GM20000 (cell line): Measurements from ENCODE around the gene STOML3.

Experiments
- DNase-seq: peaks from one replicate; pipeline ENCODE4 v3.0.0; 2012; ENCODE audit warnings: low spot score
- TF ChIP-seq, protein P1 (sequence below): IDR thresholded peaks from 2 replicates; pipeline ENCODE4 v1.5.1; 2012; ENCODE audit warnings: mild to moderate bottlenecking, control low read depth; ENCODE audit errors: extremely low read depth, missing control alignments

The STOML3 gene, protein sequence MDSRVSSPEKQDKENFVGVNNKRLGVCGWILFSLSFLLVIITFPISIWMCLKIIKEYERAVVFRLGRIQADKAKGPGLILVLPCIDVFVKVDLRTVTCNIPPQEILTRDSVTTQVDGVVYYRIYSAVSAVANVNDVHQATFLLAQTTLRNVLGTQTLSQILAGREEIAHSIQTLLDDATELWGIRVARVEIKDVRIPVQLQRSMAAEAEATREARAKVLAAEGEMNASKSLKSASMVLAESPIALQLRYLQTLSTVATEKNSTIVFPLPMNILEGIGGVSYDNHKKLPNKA

DNA sequence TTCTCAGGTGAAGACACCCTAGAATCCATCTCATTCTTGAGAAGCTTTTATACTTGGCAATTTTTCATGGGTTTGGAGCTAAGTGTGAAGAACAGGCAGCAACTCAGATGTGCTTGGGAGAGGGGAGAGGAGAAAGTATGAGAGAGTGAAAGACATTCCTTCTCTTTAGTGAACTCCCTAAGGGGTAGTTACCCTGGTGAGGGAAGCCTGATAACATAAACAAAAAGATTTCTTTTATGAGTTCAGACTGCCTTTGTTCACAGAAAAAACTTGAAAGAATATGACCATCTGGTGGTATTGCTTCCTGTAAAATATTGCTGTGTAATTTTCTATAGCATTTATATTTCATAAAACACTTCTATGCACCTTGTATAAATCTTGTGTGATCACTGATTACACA lies at the start of gene STOML3:
TSS of gene STOML3 (minus strand) at position 139 of the 400 bp plus-strand sequence. CDS start at position 29, 110 bp downstream.
- no peak for DNase-seq
- TF ChIP-seq, protein P1, sequence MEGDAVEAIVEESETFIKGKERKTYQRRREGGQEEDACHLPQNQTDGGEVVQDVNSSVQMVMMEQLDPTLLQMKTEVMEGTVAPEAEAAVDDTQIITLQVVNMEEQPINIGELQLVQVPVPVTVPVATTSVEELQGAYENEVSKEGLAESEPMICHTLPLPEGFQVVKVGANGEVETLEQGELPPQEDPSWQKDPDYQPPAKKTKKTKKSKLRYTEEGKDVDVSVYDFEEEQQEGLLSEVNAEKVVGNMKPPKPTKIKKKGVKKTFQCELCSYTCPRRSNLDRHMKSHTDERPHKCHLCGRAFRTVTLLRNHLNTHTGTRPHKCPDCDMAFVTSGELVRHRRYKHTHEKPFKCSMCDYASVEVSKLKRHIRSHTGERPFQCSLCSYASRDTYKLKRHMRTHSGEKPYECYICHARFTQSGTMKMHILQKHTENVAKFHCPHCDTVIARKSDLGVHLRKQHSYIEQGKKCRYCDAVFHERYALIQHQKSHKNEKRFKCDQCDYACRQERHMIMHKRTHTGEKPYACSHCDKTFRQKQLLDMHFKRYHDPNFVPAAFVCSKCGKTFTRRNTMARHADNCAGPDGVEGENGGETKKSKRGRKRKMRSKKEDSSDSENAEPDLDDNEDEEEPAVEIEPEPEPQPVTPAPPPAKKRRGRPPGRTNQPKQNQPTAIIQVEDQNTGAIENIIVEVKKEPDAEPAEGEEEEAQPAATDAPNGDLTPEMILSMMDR, result no peak

DNA sequence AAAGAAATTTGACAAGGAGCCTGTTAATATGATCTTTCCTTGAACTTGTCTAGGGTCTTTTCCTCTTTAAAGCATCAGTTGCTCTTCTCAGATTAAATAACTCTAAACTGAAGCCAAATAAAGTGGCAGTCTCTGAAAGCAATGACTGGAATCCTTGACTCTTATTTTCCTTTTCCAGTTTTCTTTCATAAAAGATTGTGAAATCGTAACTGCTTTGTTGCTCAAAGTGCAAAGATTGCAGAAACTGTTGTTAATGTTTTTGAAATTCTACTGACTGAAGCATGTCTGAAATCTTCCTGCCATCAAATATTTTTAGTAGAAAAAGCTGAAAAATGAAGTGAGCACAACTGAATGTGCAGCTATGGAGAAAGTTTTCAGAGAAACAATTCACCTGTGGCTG lies 49.6 kb upstream of the STOML3 start:
- no peak for DNase-seq
- TF ChIP-seq, protein P1, result no peak

DNA sequence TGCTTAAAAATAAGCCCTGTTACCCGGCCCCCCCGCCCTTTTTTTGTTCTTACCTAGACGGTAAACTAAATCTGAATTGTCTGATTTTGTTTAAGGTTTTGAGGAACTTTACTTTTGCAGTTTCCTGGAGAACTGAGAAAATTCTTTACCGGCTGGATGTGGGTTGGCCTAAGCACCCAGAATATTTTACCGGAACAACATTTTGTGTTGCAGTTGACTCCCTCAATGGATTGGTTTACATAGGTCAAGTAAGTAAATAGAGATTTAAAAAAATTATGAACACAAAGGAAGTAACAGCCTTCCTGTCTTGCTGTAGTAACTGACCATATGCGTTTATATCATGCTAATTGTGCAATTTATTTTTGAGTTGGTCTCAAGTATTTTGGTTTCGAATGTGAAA lies 48.4 kb upstream of the STOML3 start:
- TF ChIP-seq, protein P1, result no peak
- no peak for DNase-seq

DNA sequence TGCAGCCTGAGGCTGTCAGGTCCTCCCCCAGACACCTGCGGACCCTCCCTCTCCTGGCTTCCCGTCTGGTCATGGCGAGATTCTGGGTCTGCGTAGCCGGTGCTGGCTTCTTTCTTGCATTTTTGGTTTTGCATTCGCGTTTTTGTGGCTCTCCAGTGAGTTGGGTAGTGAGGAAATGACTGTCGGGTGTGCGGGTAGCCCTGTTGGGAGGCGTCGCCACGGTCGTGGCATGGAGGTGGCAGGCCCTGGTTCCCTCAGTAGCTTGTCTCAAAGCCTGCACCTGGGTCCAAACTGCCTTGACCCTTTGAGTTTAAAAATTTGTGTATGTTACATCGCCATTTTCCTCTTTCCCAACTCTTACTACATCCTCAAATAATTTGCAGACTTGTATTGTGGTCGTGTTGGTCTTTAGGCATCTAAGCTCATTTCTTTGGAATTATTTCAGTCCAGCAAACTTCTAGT lies 48.0 kb upstream of the STOML3 start:
- TF ChIP-seq, protein P1, result no peak
- peak; percentile 24 for DNase-seq

DNA sequence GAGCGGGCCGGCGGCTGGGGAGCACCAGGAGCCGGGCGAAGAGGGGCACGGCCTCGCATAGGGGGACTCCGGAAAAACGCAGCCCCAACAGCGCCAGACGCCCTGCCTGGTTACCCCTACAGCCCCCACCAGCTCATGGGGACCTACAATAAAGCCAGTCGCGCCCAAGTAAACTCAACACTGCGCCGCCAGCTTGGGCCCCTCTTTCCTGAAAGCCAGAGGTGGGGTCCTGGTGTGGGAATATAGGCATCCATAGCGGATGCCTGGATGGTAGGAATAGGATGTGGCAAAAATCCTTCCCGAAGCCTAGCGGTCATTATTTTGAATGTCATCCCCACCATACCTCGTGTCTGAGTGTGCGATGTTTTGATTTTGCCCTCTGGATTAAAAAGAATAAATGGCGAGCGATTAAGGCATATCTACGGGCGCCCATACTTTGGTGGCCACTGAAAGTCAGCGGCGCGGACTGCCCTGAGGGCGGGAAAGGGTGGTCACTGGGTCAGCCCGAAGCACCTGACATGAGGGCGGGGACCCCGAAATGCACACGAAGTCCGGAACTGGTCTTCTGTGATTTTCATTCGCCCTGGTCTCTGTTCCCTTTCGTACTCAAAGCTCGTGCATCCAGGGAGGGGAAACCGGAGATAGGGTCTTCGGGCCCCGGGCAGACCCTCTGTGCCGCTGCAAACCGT lies 47.4 kb upstream of the STOML3 start, which contains the start of the genes NHLRC3 and PROSER1:
TSS of gene NHLRC3 (plus strand) at position 577 of the 689 bp plus-strand sequence. CDS start 184 bp downstream, outside the sequence.
TSS of gene PROSER1 (minus strand) at position 210 of the 689 bp plus-strand sequence. CDS start 847 bp downstream, outside the sequence.
- TF ChIP-seq, protein P1, result no peak
- peak; percentile 85 for DNase-seq

DNA sequence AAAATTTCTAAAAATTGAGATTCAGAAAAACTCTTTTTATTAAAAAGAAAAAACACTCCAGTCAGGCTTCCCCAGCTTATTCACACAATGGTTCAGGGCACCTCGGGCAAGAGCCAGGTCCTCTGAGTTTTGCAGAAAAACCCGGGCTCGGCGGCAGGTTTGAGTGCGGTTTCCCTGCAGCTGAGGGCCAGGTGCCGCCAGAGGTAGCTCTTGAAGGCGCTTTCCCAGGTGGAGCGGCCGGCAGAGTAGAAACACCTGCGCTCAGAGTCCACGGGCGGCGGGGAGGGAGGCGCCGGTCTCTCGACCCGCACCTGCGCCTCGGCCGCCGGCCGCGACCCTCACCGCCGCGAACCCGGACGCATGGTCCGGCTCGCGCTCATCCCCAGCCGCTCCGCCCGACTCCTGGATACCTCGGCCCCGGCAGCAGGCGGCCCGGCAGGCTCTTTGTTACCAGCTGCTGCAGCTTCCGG lies 46.8 kb upstream of the STOML3 start:
- no peak for DNase-seq
- TF ChIP-seq, protein P1, result no peak

DNA sequence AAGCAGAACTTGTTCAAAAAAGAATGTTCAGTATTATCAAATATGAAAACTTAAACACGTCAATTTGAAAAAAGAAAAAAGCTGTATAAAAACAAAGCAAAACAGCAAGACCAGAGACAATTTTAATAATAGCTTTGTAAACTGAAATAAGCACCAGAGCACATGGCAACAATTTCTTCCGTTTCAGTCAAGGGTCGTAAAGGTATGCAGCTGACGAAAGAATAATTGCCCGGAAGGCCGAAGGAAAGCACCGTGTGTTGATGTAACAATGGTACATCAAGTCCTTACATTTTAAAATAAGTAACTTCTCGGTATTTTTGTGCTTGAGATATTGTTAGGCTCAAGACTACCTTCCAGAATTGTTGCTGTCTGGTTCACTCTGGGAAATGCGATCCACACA lies 45.6 kb upstream of the STOML3 start:
- DNase-seq, result no peak
- TF ChIP-seq, protein P1, result no peak
